Neural cell (in vitro differentiated cells): ENCODE results near the gene RPS19BP1. TPM values are rescaled to one million over a fixed set of nuclear protein-coding genes. Genes with fewer than 3 reads are reported as not detected.

Experiments
- H2AFZ ChIP-seq: fragments of 200-600, 300-800 bp; sonication (generic), shearing (Covaris generic); 2 replicates; pipeline ENCODE4 v1.6.0; 2014; ENCODE audit warnings: low read depth, mild to moderate bottlenecking, antibody characterized with exemption, low read length, moderate library complexity
- H3F3A ChIP-seq: fragments of 200-600 bp; shearing (Covaris generic); 2 replicates; pipeline ENCODE4 v1.6.1; 2016; ENCODE audit warnings: mild to moderate bottlenecking, moderate library complexity, mixed read lengths, antibody characterized with exemption, low read length; ENCODE audit not compliant: insufficient read depth, poor library complexity, severe bottlenecking
- H3K27ac ChIP-seq: fragments of 200-600, 300-800 bp; sonication (generic), shearing (Covaris generic); 2 replicates; pipeline ENCODE4 v1.5.1; 2014; ENCODE audit warnings: mild to moderate bottlenecking, low read length, moderate library complexity
- H3K27me3 ChIP-seq: fragments of 300-800, 200-600 bp; sonication (generic), shearing (Covaris generic); 2 replicates; pipeline ENCODE4 v1.6.0; 2014; ENCODE audit warnings: mild to moderate bottlenecking, low read depth, low read length, moderate library complexity; ENCODE audit not compliant: insufficient read depth
- H3K36me3 ChIP-seq: fragments of 300-800, 200-600 bp; sonication (generic), shearing (Covaris generic); 2 replicates; pipeline ENCODE4 v1.5.1; 2014; ENCODE audit warnings: mild to moderate bottlenecking, antibody characterized with exemption, low read length, moderate library complexity; ENCODE audit not compliant: insufficient read depth
- H3K4me2 ChIP-seq: fragments of 300-800, 200-600 bp; sonication (generic), shearing (Covaris generic); 2 replicates; pipeline ENCODE4 v1.6.0; 2014; ENCODE audit warnings: mild to moderate bottlenecking, low read length
- H3K4me3 ChIP-seq: fragments of 300-800, 200-600 bp; sonication (generic), shearing (Covaris generic); 2 replicates; pipeline ENCODE4 v1.5.1; 2014; ENCODE audit warnings: mild to moderate bottlenecking, low read length, moderate library complexity
- H3K79me2 ChIP-seq: fragments of 200-600 bp; shearing (Covaris generic); replicated peaks from 2 replicates; pipeline ENCODE4 v1.6.0; 2014; ENCODE audit warnings: mild to moderate bottlenecking, low read length, moderate library complexity; ENCODE audit not compliant: insufficient read depth
- H3K9ac ChIP-seq: fragments of 300-800, 200-600 bp; sonication (generic), shearing (Covaris generic); 2 replicates; pipeline ENCODE4 v1.6.1; 2016; ENCODE audit warnings: mild to moderate bottlenecking, low read length, mixed read lengths
- H3K9me2 ChIP-seq: fragments of 200-600 bp; shearing (Covaris generic); 2 replicates; pipeline ENCODE4 v1.6.1; 2016; ENCODE audit warnings: mild to moderate bottlenecking, low read length, mixed read lengths; ENCODE audit not compliant: insufficient read depth
- H3K9me3 ChIP-seq: fragments of 200-600, 300-800 bp; sonication (generic), shearing (Covaris generic); 2 replicates; pipeline ENCODE4 v1.6.1; 2016; ENCODE audit warnings: mild to moderate bottlenecking, mixed run types, low read length, moderate library complexity, mixed read lengths
- H4K20me1 ChIP-seq: fragments of 200-600 bp; shearing (Covaris generic); 2 replicates; pipeline ENCODE4 v1.6.1; 2016; ENCODE audit warnings: mild to moderate bottlenecking, mixed run types; ENCODE audit not compliant: insufficient read depth
- CTCF ChIP-seq: fragments of 450-650 bp; IDR thresholded peaks from 2 replicates; pipeline ENCODE4 v1.5.1; 2014; ENCODE audit warnings: antibody characterized with exemption, mild to moderate bottlenecking, moderate library complexity; ENCODE audit not compliant: poor library complexity, severe bottlenecking
- EP300 ChIP-seq: fragments of 450-650 bp; conservative IDR thresholded peaks from 2 replicates; pipeline ENCODE4 v1.6.1; 2014; ENCODE audit warnings: antibody characterized with exemption, mild to moderate bottlenecking, moderate library complexity; ENCODE audit not compliant: poor library complexity, severe bottlenecking
- EZH2 ChIP-seq: fragments of 200-600, 300-800 bp; shearing (Covaris generic), sonication (generic); IDR thresholded peaks from 2 replicates; pipeline ENCODE4 v1.6.1; 2014; ENCODE audit warnings: antibody characterized with exemption, low read length, borderline replicate concordance, mild to moderate bottlenecking; ENCODE audit not compliant: insufficient read depth, poor library complexity, severe bottlenecking
- MXI1 ChIP-seq: fragments of 450-650 bp; conservative IDR thresholded peaks from 2 replicates; pipeline ENCODE4 v1.6.1; 2014; ENCODE audit warnings: antibody characterized with exemption, mild to moderate bottlenecking; ENCODE audit not compliant: poor library complexity, severe bottlenecking
- POLR2AphosphoS5 ChIP-seq: IDR thresholded peaks from 2 replicates; pipeline ENCODE4 v1.6.1; 2012
- RAD21 ChIP-seq: fragments of 450-650 bp; conservative IDR thresholded peaks from 2 replicates; pipeline ENCODE4 v1.6.1; 2014; ENCODE audit warnings: antibody characterized with exemption, mild to moderate bottlenecking, moderate library complexity
- SMC3 ChIP-seq: fragments of 450-650 bp; conservative IDR thresholded peaks from 2 replicates; pipeline ENCODE4 v1.6.1; 2014; ENCODE audit warnings: antibody characterized with exemption, mild to moderate bottlenecking, moderate library complexity; ENCODE audit not compliant: poor library complexity
- TAF1 ChIP-seq: IDR thresholded peaks from 2 replicates; pipeline ENCODE4 v1.6.1; 2012; ENCODE audit warnings: low read depth
- polyA plus RNA-seq: library from polyadenylated mRNA; depleted of rRNA; stranded (reverse); fragments of >200 nt; gene quantifications from 2 replicates; pipeline ENCODE4 v1.2.3, GENCODE V29; 2014
- TF ChIP-seq, protein P1 (sequence below): IDR thresholded peaks from 2 replicates; pipeline ENCODE4 v1.6.1; 2012; ENCODE audit warnings: borderline replicate concordance

RPS19BP1 gene
- polyA plus RNA-seq, 1 donor from 2014 or later = 164 TPM

- Histone ChIP-seq H3K27me3 (no peaks in the 10 kb centered on the region), H3K9me3 (no peaks in the 10 kb centered on the region), H2AFZ (no peak overlapping the region), H3K27ac (no peak overlapping the region), H3K36me3 (no peaks in the 10 kb centered on the region), H3F3A (no peaks in the 10 kb centered on the region), H3K9ac (no peak overlapping the region), H4K20me1 (no peaks in the 10 kb centered on the region), H3K79me2 (peaks cover 14% of the 10 kb centered on the region), H3K9me2 (no peaks in the 10 kb centered on the region), H3K4me3 (no peak overlapping the region), H3K4me2 (no peak overlapping the region)
- no peak for TF ChIP-seq MXI1
- no peak for TF ChIP-seq SMC3
- no peak for TF ChIP-seq RAD21
- TF ChIP-seq, protein P1, sequence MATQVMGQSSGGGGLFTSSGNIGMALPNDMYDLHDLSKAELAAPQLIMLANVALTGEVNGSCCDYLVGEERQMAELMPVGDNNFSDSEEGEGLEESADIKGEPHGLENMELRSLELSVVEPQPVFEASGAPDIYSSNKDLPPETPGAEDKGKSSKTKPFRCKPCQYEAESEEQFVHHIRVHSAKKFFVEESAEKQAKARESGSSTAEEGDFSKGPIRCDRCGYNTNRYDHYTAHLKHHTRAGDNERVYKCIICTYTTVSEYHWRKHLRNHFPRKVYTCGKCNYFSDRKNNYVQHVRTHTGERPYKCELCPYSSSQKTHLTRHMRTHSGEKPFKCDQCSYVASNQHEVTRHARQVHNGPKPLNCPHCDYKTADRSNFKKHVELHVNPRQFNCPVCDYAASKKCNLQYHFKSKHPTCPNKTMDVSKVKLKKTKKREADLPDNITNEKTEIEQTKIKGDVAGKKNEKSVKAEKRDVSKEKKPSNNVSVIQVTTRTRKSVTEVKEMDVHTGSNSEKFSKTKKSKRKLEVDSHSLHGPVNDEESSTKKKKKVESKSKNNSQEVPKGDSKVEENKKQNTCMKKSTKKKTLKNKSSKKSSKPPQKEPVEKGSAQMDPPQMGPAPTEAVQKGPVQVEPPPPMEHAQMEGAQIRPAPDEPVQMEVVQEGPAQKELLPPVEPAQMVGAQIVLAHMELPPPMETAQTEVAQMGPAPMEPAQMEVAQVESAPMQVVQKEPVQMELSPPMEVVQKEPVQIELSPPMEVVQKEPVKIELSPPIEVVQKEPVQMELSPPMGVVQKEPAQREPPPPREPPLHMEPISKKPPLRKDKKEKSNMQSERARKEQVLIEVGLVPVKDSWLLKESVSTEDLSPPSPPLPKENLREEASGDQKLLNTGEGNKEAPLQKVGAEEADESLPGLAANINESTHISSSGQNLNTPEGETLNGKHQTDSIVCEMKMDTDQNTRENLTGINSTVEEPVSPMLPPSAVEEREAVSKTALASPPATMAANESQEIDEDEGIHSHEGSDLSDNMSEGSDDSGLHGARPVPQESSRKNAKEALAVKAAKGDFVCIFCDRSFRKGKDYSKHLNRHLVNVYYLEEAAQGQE = no peak
- no peak for TF ChIP-seq CTCF
- no peak for TF ChIP-seq EP300
- TF ChIP-seq TAF1 = no peak
- no peak for TF ChIP-seq POLR2AphosphoS5
- TF ChIP-seq EZH2 = no peak
Observed at GRCh38 chr22:39535831-39536449, 3.4 kb upstream of the RPS19BP1 start.

GRCh38 chr22:39535357-39535725 lies 2.8 kb upstream of the RPS19BP1 start:
- Histone ChIP-seq H3K4me3 (no peak overlapping the region), H3K9me2 (no peaks in the 10 kb centered on the region), H3K9ac (peak overlapping the region; percentile 41), H3K27me3 (no peaks in the 10 kb centered on the region), H4K20me1 (no peaks in the 10 kb centered on the region), H3K9me3 (no peaks in the 10 kb centered on the region), H2AFZ (no peak overlapping the region), H3F3A (no peaks in the 10 kb centered on the region), H3K79me2 (peaks cover 17% of the 10 kb centered on the region), H3K4me2 (no peak overlapping the region), H3K27ac (no peak overlapping the region), H3K36me3 (no peaks in the 10 kb centered on the region)
- no peak for TF ChIP-seq CTCF
- TF ChIP-seq TAF1 = no peak
- TF ChIP-seq, protein P1 = no peak
- no peak for TF ChIP-seq EP300
- TF ChIP-seq RAD21 = no peak
- TF ChIP-seq SMC3 = no peak
- TF ChIP-seq EZH2 = no peak
- TF ChIP-seq MXI1 = no peak
